Trophoblast cell (in vitro differentiated cells and primary cell): ENCODE data around the gene EYA2.

ENCODE experiments used
- DNase-seq, 2 donors: peaks; one replicate each; pipeline ENCODE4 v3.0.0-alpha.2; 2016
- H2AFZ ChIP-seq: 2 replicates; pipeline ENCODE4 v1.6.1; 2013; ENCODE audit warnings: low read length, moderate library complexity, mild to moderate bottlenecking; ENCODE audit not compliant: insufficient read depth, poor library complexity
- H2AK5ac ChIP-seq: 2 replicates; pipeline ENCODE4 v1.6.1; 2013; ENCODE audit warnings: mild to moderate bottlenecking, low read length
- H2BK120ac ChIP-seq: 2 replicates; pipeline ENCODE4 v1.6.1; 2013; ENCODE audit warnings: low read length, mild to moderate bottlenecking, moderate library complexity; ENCODE audit not compliant: insufficient read depth, poor library complexity
- H2BK12ac ChIP-seq: 2 replicates; pipeline ENCODE4 v1.6.1; 2013; ENCODE audit warnings: mild to moderate bottlenecking, low read length, moderate library complexity
- H2BK5ac ChIP-seq: 2 replicates; pipeline ENCODE4 v1.6.1; 2013; ENCODE audit warnings: low read length, low read depth, moderate library complexity, mild to moderate bottlenecking; ENCODE audit not compliant: poor library complexity
- H3K14ac ChIP-seq: 2 replicates; pipeline ENCODE4 v1.6.1; 2013; ENCODE audit warnings: mild to moderate bottlenecking, low read length
- H3K18ac ChIP-seq: 2 replicates; pipeline ENCODE4 v1.6.1; 2013; ENCODE audit warnings: mild to moderate bottlenecking, low read length
- H3K23ac ChIP-seq: 2 replicates; pipeline ENCODE4 v1.6.1; 2013; ENCODE audit warnings: low read length
- H3K27ac ChIP-seq: 2 replicates; pipeline ENCODE4 v1.5.1; 2013; ENCODE audit warnings: low read depth, mild to moderate bottlenecking, inconsistent platforms, low read length, moderate library complexity
- H3K27me3 ChIP-seq: 2 replicates; pipeline ENCODE4 v1.6.1; 2013; ENCODE audit warnings: inconsistent platforms, mild to moderate bottlenecking, low read length, moderate library complexity; ENCODE audit not compliant: insufficient read depth
- H3K36me3 ChIP-seq, 2 experiments: 1 replicate in 1 of 2; 2 replicates in 1 of 2; pipeline ENCODE4 v1.6.1; 2013; ENCODE audit warnings: low read length in 2 of 2, mild to moderate bottlenecking in 2 of 2, moderate library complexity in 1 of 2; ENCODE audit not compliant: insufficient read depth in 2 of 2, control insufficient read depth in 1 of 2
- H3K4ac ChIP-seq: 2 replicates; pipeline ENCODE4 v1.6.1; 2013; ENCODE audit warnings: low read depth, mild to moderate bottlenecking, low read length, moderate library complexity
- H3K4me1 ChIP-seq, 2 experiments: 1 replicate in 1 of 2; 2 replicates in 1 of 2; pipeline ENCODE4 v1.6.1; 2013; ENCODE audit warnings: low read length in 2 of 2, mild to moderate bottlenecking in 2 of 2, moderate library complexity in 1 of 2; ENCODE audit not compliant: insufficient read depth in 2 of 2, control insufficient read depth in 1 of 2
- H3K4me2 ChIP-seq: 2 replicates; pipeline ENCODE4 v1.6.1; 2013; ENCODE audit warnings: inconsistent platforms, mild to moderate bottlenecking, low read length, moderate library complexity
- H3K4me3 ChIP-seq: 2 replicates; pipeline ENCODE4 v1.5.1; 2013; ENCODE audit warnings: mild to moderate bottlenecking, low read depth, low read length, inconsistent platforms
- H3K79me1 ChIP-seq: one replicate; pipeline ENCODE4 v1.6.1; 2013; ENCODE audit warnings: low read length
- H3K79me2 ChIP-seq: 2 replicates; pipeline ENCODE4 v1.6.1; 2013; ENCODE audit warnings: low read length, mild to moderate bottlenecking; ENCODE audit not compliant: control insufficient read depth, insufficient read depth, poor library complexity
- H3K9ac ChIP-seq: 2 replicates; pipeline ENCODE4 v1.6.1; 2013; ENCODE audit warnings: mild to moderate bottlenecking, low read length
- H3K9me3 ChIP-seq: 2 replicates; pipeline ENCODE4 v1.6.1; 2013; ENCODE audit warnings: low read depth, mild to moderate bottlenecking, control low read depth, inconsistent platforms, low read length; ENCODE audit not compliant: insufficient read depth
- H4K12ac ChIP-seq: 2 replicates; pipeline ENCODE4 v1.6.1; 2013; ENCODE audit warnings: low read depth, mild to moderate bottlenecking, low read length, moderate library complexity
- H4K8ac ChIP-seq: 2 replicates; pipeline ENCODE4 v1.6.1; 2013; ENCODE audit warnings: low read depth, mild to moderate bottlenecking, low read length, moderate library complexity
- H4K91ac ChIP-seq: one replicate; pipeline ENCODE4 v1.6.1; 2013; ENCODE audit warnings: low read depth, mild to moderate bottlenecking, low read length, moderate library complexity
- WGBS: extraction: QIAGEN DNeasy Blood & Tissue Kit; methylation state at CpG from one replicate; pipeline ENCODE4 v1.1.7; 2013; ENCODE audit warnings: missing lambda C conversion rate; ENCODE audit not compliant: insufficient read length, insufficient coverage; ENCODE audit errors: extremely low coverage; 5-methylcytosine and 5-hydroxymethylcytosine counted together

EYA2 gene

DNA sequence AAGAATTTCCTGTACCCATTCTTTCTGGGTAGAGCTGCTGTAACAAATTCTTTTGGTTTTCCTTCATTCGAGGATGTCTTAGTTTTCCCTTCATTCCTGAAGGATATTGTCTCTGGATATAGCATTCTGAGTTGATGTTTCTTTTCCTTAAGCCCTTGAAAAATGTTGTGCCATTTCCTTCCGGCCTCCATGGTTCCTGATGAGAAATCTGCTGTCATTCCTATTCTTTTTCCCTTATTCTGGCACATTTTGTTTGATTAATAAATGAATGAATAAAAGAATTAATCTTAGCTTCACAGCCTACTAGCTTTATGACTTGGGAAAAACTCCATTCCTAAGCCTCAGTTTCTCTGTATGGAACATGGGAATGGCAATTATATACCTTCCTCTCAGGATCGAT, 173.1 kb downstream of the EYA2 start:
- H3K79me1 ChIP-seq: no peaks in the 10 kb centered on the region
- H3K18ac ChIP-seq: no peak overlapping the region
- H4K91ac ChIP-seq: no peak overlapping the region
- no peak overlapping the region for H3K14ac ChIP-seq
- H3K4ac ChIP-seq: no peak overlapping the region
- peaks cover 2% of the 10 kb centered on the region for H3K9me3 ChIP-seq
- H3K79me2 ChIP-seq: no peaks in the 10 kb centered on the region
- no peaks in the 10 kb centered on the region for H3K4me1 ChIP-seq
- no peak overlapping the region for H3K27ac ChIP-seq
- H2BK5ac ChIP-seq: no peak overlapping the region
- no peak overlapping the region for H4K12ac ChIP-seq
- no CpG with 5 or more reads among the region's 3 CpGs for WGBS
- no peak overlapping the region for H3K4me3 ChIP-seq
- H2BK120ac ChIP-seq: no peak overlapping the region
- H2AK5ac ChIP-seq: no peak overlapping the region
- H3K36me3 ChIP-seq: peaks cover 3 to 6% of the 10 kb centered on the region in 2 experiments
- no peak overlapping the region for H2AFZ ChIP-seq
- no peak overlapping the region for H3K4me2 ChIP-seq
- no peak overlapping the region for H3K9ac ChIP-seq
- H4K8ac ChIP-seq: no peak overlapping the region
- no peaks in the 10 kb centered on the region for H3K27me3 ChIP-seq
- H3K23ac ChIP-seq: no peak overlapping the region
- no peak overlapping the region for H2BK12ac ChIP-seq
- no peak for DNase-seq

DNA sequence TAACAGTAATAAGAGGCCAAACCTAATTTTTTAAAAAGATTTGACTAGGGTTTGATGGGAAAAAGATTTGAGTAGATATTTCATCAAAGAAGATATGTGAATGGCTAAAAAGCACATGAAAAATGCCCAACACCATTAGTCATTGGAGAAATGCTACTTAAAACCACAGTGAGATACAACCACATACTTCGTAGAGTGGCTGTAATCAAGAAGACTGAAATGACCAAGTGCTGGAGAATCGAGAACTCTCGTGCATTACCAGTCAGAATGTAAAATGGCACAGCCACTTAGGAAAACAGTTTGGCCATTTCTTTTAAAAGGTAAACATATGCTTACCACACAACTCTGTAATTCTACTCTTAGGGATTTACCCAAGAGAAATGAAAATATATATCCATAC, 175.5 kb downstream of the EYA2 start:
- H3K4me3 ChIP-seq: no peak overlapping the region
- no peak overlapping the region for H3K27ac ChIP-seq
- H2BK12ac ChIP-seq: no peak overlapping the region
- H3K14ac ChIP-seq: no peak overlapping the region
- H4K12ac ChIP-seq: no peak overlapping the region
- H3K9ac ChIP-seq: no peak overlapping the region
- no peak overlapping the region for H2BK5ac ChIP-seq
- H3K27me3 ChIP-seq: no peaks in the 10 kb centered on the region
- H3K79me2 ChIP-seq: no peaks in the 10 kb centered on the region
- H3K9me3 ChIP-seq: peaks cover 4% of the 10 kb centered on the region
- no peak overlapping the region for H4K91ac ChIP-seq
- DNase-seq: no peak
- H2AK5ac ChIP-seq: no peak overlapping the region
- no peak overlapping the region for H4K8ac ChIP-seq
- no peak overlapping the region for H2BK120ac ChIP-seq
- no peaks in the 10 kb centered on the region for H3K4me1 ChIP-seq
- H3K23ac ChIP-seq: no peak overlapping the region
- no peak overlapping the region for H3K18ac ChIP-seq
- no peak overlapping the region for H3K4ac ChIP-seq
- no peak overlapping the region for H2AFZ ChIP-seq
- H3K4me2 ChIP-seq: no peak overlapping the region
- no CpG with 5 or more reads among the region's 3 CpGs for WGBS
- H3K79me1 ChIP-seq: no peaks in the 10 kb centered on the region
- H3K36me3 ChIP-seq: peaks cover 9 to 11% of the 10 kb centered on the region in 2 experiments

DNA sequence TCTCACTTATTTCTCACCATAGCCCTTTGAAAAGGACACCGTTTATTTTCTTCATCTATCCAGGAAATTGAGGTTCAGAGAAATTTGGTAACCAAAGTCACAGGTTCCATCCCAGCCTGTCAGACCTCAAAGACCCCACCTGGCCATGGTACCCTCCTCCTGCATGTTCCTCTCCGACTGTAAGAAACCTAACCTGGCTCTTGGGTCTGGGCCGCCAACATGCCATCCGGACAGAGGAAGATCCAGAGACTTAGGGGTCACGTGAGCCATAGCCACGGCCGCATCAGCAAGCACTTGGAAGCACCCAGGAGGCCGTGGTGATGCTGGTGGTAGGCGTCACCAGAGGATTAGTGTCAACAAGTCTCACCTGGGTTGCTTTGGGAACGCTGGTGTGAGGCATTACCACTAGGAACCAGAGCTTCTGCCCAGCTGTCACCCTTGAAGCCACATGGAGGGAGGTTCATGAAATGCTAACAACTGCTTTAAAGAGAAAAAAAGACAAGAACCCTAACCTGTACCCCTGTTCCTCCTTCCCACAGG, 177.1 kb downstream of the EYA2 start:
- no peak overlapping the region for H4K8ac ChIP-seq
- H3K14ac ChIP-seq: no peak overlapping the region
- H3K9me3 ChIP-seq: peaks cover 6% of the 10 kb centered on the region
- H3K4me2 ChIP-seq: no peak overlapping the region
- no peak overlapping the region for H3K4ac ChIP-seq
- no peak overlapping the region for H2BK5ac ChIP-seq
- no peak overlapping the region for H3K27ac ChIP-seq
- no peak overlapping the region for H3K9ac ChIP-seq
- DNase-seq: no peak
- H2AFZ ChIP-seq: no peak overlapping the region
- H3K23ac ChIP-seq: no peak overlapping the region
- no peak overlapping the region for H4K91ac ChIP-seq
- no peak overlapping the region for H2BK120ac ChIP-seq
- no peak overlapping the region for H3K4me3 ChIP-seq
- no peak overlapping the region for H2BK12ac ChIP-seq
- no peaks in the 10 kb centered on the region for H3K79me1 ChIP-seq
- peaks cover 11 to 14% of the 10 kb centered on the region in 2 experiments for H3K36me3 ChIP-seq
- no peak overlapping the region for H4K12ac ChIP-seq
- no peak overlapping the region for H3K18ac ChIP-seq
- WGBS: no CpG with 5 or more reads among the region's 10 CpGs
- H3K27me3 ChIP-seq: no peaks in the 10 kb centered on the region
- H2AK5ac ChIP-seq: no peak overlapping the region
- no peaks in the 10 kb centered on the region for H3K4me1 ChIP-seq
- no peaks in the 10 kb centered on the region for H3K79me2 ChIP-seq

DNA sequence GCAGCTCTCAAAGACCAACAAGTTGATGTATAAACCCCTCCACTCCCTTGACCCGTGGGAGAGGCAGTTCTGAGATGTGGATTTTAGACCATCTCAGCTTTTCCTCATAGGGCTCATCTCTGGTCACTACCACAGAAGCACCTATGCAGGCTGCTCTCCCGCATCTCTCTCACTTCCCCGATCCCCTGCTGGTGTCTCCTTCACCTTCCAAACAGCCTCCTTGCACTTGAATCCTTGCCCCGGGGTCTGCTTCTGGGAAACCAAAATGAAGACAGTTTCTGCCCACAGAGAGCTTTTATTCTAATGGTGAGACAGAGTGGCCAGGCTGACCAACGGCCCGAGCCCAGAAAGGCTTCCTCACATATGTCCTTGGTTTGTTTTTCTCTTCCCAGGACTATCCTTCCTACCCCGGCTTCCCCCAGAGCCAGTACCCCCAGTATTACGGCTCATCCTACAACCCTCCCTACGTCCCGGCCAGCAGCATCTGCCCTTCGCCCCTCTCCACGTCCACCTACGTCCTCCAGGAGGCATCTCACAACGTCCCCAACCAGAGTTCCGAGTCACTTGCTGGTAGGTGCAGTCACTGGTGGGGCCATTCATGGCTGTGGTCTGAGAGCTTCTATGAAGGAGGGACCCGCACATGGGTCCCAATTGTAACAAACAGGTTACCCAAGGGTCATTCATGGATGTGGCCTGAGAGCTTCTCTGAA, 179.3 kb downstream of the EYA2 start:
- H3K27me3 ChIP-seq: no peaks in the 10 kb centered on the region
- WGBS: no CpG with 5 or more reads among the region's 16 CpGs
- no peak overlapping the region for H3K4ac ChIP-seq

More for the DNA sequence above, 179.3 kb downstream of the EYA2 start:
- Histone ChIP-seq H3K4me1 (no peaks in the 10 kb centered on the region), H2BK120ac (no peak overlapping the region), H2AFZ (no peak overlapping the region), H3K9ac (no peak overlapping the region), H3K23ac (no peak overlapping the region), H3K36me3 (peaks cover 9 to 18% of the 10 kb centered on the region in 2 experiments), H3K27ac (no peak overlapping the region), H3K79me1 (no peaks in the 10 kb centered on the region), H4K8ac (no peak overlapping the region), H2BK12ac (no peak overlapping the region), H4K91ac (no peak overlapping the region), H3K4me2 (no peak overlapping the region), H3K18ac (no peak overlapping the region), H3K14ac (no peak overlapping the region), H4K12ac (no peak overlapping the region), H3K4me3 (no peak overlapping the region), H2BK5ac (no peak overlapping the region), H3K9me3 (peaks cover 6% of the 10 kb centered on the region), H3K79me2 (no peaks in the 10 kb centered on the region), H2AK5ac (no peak overlapping the region)
- no peak for DNase-seq
